Trophoblast cell (in vitro differentiated cells and primary cell): ENCODE results near the gene SCFD1.
A peak's percentile ranks its signal among the peaks of the same experiment; 100 is the strongest.

Source experiments
- DNase-seq, 2 donors: peaks; one replicate each; pipeline ENCODE4 v3.0.0-alpha.2; 2016
- H2AFZ ChIP-seq: 2 replicates; pipeline ENCODE4 v1.6.1; 2013; ENCODE audit warnings: low read length, moderate library complexity, mild to moderate bottlenecking; ENCODE audit not compliant: insufficient read depth, poor library complexity
- H2AK5ac ChIP-seq: 2 replicates; pipeline ENCODE4 v1.6.1; 2013; ENCODE audit warnings: mild to moderate bottlenecking, low read length
- H2BK120ac ChIP-seq: 2 replicates; pipeline ENCODE4 v1.6.1; 2013; ENCODE audit warnings: low read length, mild to moderate bottlenecking, moderate library complexity; ENCODE audit not compliant: insufficient read depth, poor library complexity
- H2BK12ac ChIP-seq: 2 replicates; pipeline ENCODE4 v1.6.1; 2013; ENCODE audit warnings: mild to moderate bottlenecking, low read length, moderate library complexity
- H2BK5ac ChIP-seq: 2 replicates; pipeline ENCODE4 v1.6.1; 2013; ENCODE audit warnings: low read length, low read depth, moderate library complexity, mild to moderate bottlenecking; ENCODE audit not compliant: poor library complexity
- H3K14ac ChIP-seq: 2 replicates; pipeline ENCODE4 v1.6.1; 2013; ENCODE audit warnings: mild to moderate bottlenecking, low read length
- H3K18ac ChIP-seq: 2 replicates; pipeline ENCODE4 v1.6.1; 2013; ENCODE audit warnings: mild to moderate bottlenecking, low read length
- H3K23ac ChIP-seq: 2 replicates; pipeline ENCODE4 v1.6.1; 2013; ENCODE audit warnings: low read length
- H3K27ac ChIP-seq: 2 replicates; pipeline ENCODE4 v1.5.1; 2013; ENCODE audit warnings: low read depth, mild to moderate bottlenecking, inconsistent platforms, low read length, moderate library complexity
- H3K27me3 ChIP-seq: 2 replicates; pipeline ENCODE4 v1.6.1; 2013; ENCODE audit warnings: inconsistent platforms, mild to moderate bottlenecking, low read length, moderate library complexity; ENCODE audit not compliant: insufficient read depth
- H3K36me3 ChIP-seq, 2 experiments: 1 replicate in 1 of 2; 2 replicates in 1 of 2; pipeline ENCODE4 v1.6.1; 2013; ENCODE audit warnings: low read length in 2 of 2, mild to moderate bottlenecking in 2 of 2, moderate library complexity in 1 of 2; ENCODE audit not compliant: insufficient read depth in 2 of 2, control insufficient read depth in 1 of 2
- H3K4ac ChIP-seq: 2 replicates; pipeline ENCODE4 v1.6.1; 2013; ENCODE audit warnings: low read depth, mild to moderate bottlenecking, low read length, moderate library complexity
- H3K4me1 ChIP-seq, 2 experiments: 1 replicate in 1 of 2; 2 replicates in 1 of 2; pipeline ENCODE4 v1.6.1; 2013; ENCODE audit warnings: low read length in 2 of 2, mild to moderate bottlenecking in 2 of 2, moderate library complexity in 1 of 2; ENCODE audit not compliant: insufficient read depth in 2 of 2, control insufficient read depth in 1 of 2
- H3K4me2 ChIP-seq: 2 replicates; pipeline ENCODE4 v1.6.1; 2013; ENCODE audit warnings: inconsistent platforms, mild to moderate bottlenecking, low read length, moderate library complexity
- H3K4me3 ChIP-seq: 2 replicates; pipeline ENCODE4 v1.5.1; 2013; ENCODE audit warnings: mild to moderate bottlenecking, low read depth, low read length, inconsistent platforms
- H3K79me1 ChIP-seq: one replicate; pipeline ENCODE4 v1.6.1; 2013; ENCODE audit warnings: low read length
- H3K79me2 ChIP-seq: 2 replicates; pipeline ENCODE4 v1.6.1; 2013; ENCODE audit warnings: low read length, mild to moderate bottlenecking; ENCODE audit not compliant: control insufficient read depth, insufficient read depth, poor library complexity
- H3K9ac ChIP-seq: 2 replicates; pipeline ENCODE4 v1.6.1; 2013; ENCODE audit warnings: mild to moderate bottlenecking, low read length
- H3K9me3 ChIP-seq: 2 replicates; pipeline ENCODE4 v1.6.1; 2013; ENCODE audit warnings: low read depth, mild to moderate bottlenecking, control low read depth, inconsistent platforms, low read length; ENCODE audit not compliant: insufficient read depth
- H4K12ac ChIP-seq: 2 replicates; pipeline ENCODE4 v1.6.1; 2013; ENCODE audit warnings: low read depth, mild to moderate bottlenecking, low read length, moderate library complexity
- H4K8ac ChIP-seq: 2 replicates; pipeline ENCODE4 v1.6.1; 2013; ENCODE audit warnings: low read depth, mild to moderate bottlenecking, low read length, moderate library complexity
- H4K91ac ChIP-seq: one replicate; pipeline ENCODE4 v1.6.1; 2013; ENCODE audit warnings: low read depth, mild to moderate bottlenecking, low read length, moderate library complexity
- WGBS: extraction: QIAGEN DNeasy Blood & Tissue Kit; methylation state at CpG from one replicate; pipeline ENCODE4 v1.1.7; 2013; ENCODE audit warnings: missing lambda C conversion rate; ENCODE audit not compliant: insufficient read length, insufficient coverage; ENCODE audit errors: extremely low coverage; 5-methylcytosine and 5-hydroxymethylcytosine counted together

SCFD1 gene

GRCh38 chr14:30657606-30658163, 35.6 kb downstream of the SCFD1 start:
- Histone ChIP-seq H3K23ac (no peak overlapping the region), H4K91ac (no peak overlapping the region), H3K79me1 (no peaks in the 10 kb centered on the region), H3K79me2 (no peaks in the 10 kb centered on the region), H3K9me3 (no peaks in the 10 kb centered on the region), H3K4me2 (no peak overlapping the region), H3K36me3 (peaks cover 7 to 12% of the 10 kb centered on the region in 2 experiments), H3K27me3 (no peaks in the 10 kb centered on the region), H2AFZ (no peak overlapping the region), H2AK5ac (no peak overlapping the region), H2BK120ac (no peak overlapping the region), H3K18ac (no peak overlapping the region), H3K14ac (no peak overlapping the region), H4K8ac (no peak overlapping the region), H3K4me3 (no peak overlapping the region), H2BK12ac (no peak overlapping the region), H3K4me1 (no peaks in the 10 kb centered on the region), H4K12ac (no peak overlapping the region), H3K27ac (no peak overlapping the region), H3K4ac (no peak overlapping the region), H3K9ac (no peak overlapping the region), H2BK5ac (no peak overlapping the region)
- no CpG with 5 or more reads among the region's 2 CpGs for WGBS
- peak in 1 of 2 donors; percentile 38 for DNase-seq

- H3K27me3 ChIP-seq: no peaks in the 10 kb centered on the region
- no peak overlapping the region for H3K23ac ChIP-seq
- H3K18ac ChIP-seq: no peak overlapping the region
- no peak overlapping the region for H3K27ac ChIP-seq
- H3K79me1 ChIP-seq: no peaks in the 10 kb centered on the region
- H3K4me1 ChIP-seq: no peaks in the 10 kb centered on the region
- DNase-seq: no peak
- H3K14ac ChIP-seq: no peak overlapping the region
- H2BK120ac ChIP-seq: no peak overlapping the region
- H3K4me2 ChIP-seq: no peak overlapping the region
- H3K4ac ChIP-seq: no peak overlapping the region
- H2AFZ ChIP-seq: no peak overlapping the region
- H3K79me2 ChIP-seq: no peaks in the 10 kb centered on the region
- H3K4me3 ChIP-seq: no peak overlapping the region
- H4K91ac ChIP-seq: no peak overlapping the region
- no peak overlapping the region for H4K8ac ChIP-seq
- no CpG with 5 or more reads among the region's 3 CpGs for WGBS
- H3K9me3 ChIP-seq: no peaks in the 10 kb centered on the region
- no peak overlapping the region for H3K9ac ChIP-seq
- no peak overlapping the region for H2BK5ac ChIP-seq
- peaks cover 3 to 8% of the 10 kb centered on the region in 2 experiments for H3K36me3 ChIP-seq
- no peak overlapping the region for H2AK5ac ChIP-seq
- H4K12ac ChIP-seq: no peak overlapping the region
- no peak overlapping the region for H2BK12ac ChIP-seq
Measured at GRCh38 chr14:30658645-30659044, 36.5 kb downstream of the SCFD1 start.

- Histone ChIP-seq H4K8ac (no peak overlapping the region), H2BK5ac (no peak overlapping the region), H3K4me2 (no peak overlapping the region), H3K23ac (no peak overlapping the region), H3K9ac (no peak overlapping the region), H2BK120ac (no peak overlapping the region), H3K18ac (no peak overlapping the region), H3K9me3 (no peaks in the 10 kb centered on the region), H3K27me3 (no peaks in the 10 kb centered on the region), H2AFZ (no peak overlapping the region), H2BK12ac (no peak overlapping the region), H3K14ac (no peak overlapping the region), H3K36me3 (no peaks in the 10 kb centered on the region), H3K4me3 (no peak overlapping the region), H2AK5ac (no peak overlapping the region), H3K4ac (no peak overlapping the region), H3K27ac (no peak overlapping the region), H3K4me1 (no peaks in the 10 kb centered on the region), H3K79me2 (no peaks in the 10 kb centered on the region), H4K91ac (no peak overlapping the region), H3K79me1 (no peaks in the 10 kb centered on the region), H4K12ac (no peak overlapping the region)
- DNase-seq: no peak
Measured at GRCh38 chr14:30669594-30669993, 47.5 kb downstream of the SCFD1 start.

- Histone ChIP-seq H3K27me3 (no peaks in the 10 kb centered on the region), H3K9ac (no peak overlapping the region), H3K36me3 (peaks cover 0 to 1% of the 10 kb centered on the region in 2 experiments), H2BK12ac (no peak overlapping the region), H3K27ac (no peak overlapping the region), H4K91ac (no peak overlapping the region), H4K8ac (no peak overlapping the region), H3K23ac (no peak overlapping the region), H4K12ac (no peak overlapping the region), H2BK5ac (no peak overlapping the region), H3K4me2 (no peak overlapping the region), H3K18ac (no peak overlapping the region), H3K4me3 (no peak overlapping the region), H3K14ac (no peak overlapping the region), H3K4ac (no peak overlapping the region), H3K79me1 (no peaks in the 10 kb centered on the region), H3K79me2 (no peaks in the 10 kb centered on the region), H3K9me3 (no peaks in the 10 kb centered on the region), H2AK5ac (no peak overlapping the region), H2AFZ (no peak overlapping the region), H3K4me1 (no peaks in the 10 kb centered on the region), H2BK120ac (no peak overlapping the region)
- no CpG with 5 or more reads among the region's 1 CpG for WGBS
- DNase-seq: no peak
Measured at GRCh38 chr14:30673071-30673470, 51.0 kb downstream of the SCFD1 start.
